Fibroblast of the aortic adventitia (primary cell): ENCODE data around the gene DAO. TPM values are rescaled to one million over a fixed set of nuclear protein-coding genes. Genes with fewer than 3 reads are reported as not detected.
A peak's percentile ranks its signal among the peaks of the same experiment; 100 is the strongest.

Experiments used
- DNase-seq: peaks from one replicate; pipeline ENCODE4 v3.0.0-alpha.2; 2010; ENCODE audit warnings: low read depth
- H3K4me3 ChIP-seq: 2 replicates; pipeline ENCODE4 v1.5.1; 2011; ENCODE audit warnings: low read depth, mild to moderate bottlenecking, control low read depth, low read length, moderate library complexity
- CTCF ChIP-seq: IDR thresholded peaks from 2 replicates; pipeline ENCODE4 v1.5.1; 2011; ENCODE audit warnings: mild to moderate bottlenecking, low read length, control low read depth, inconsistent platforms; ENCODE audit not compliant: insufficient read depth
- total RNA-seq: library from RNA; depleted of rRNA; stranded (reverse); fragments of >200 nt; gene quantifications from 2 replicates; pipeline ENCODE4 v1.2.3, GENCODE V29; 2012; ENCODE audit warnings: low replicate concordance

The DAO gene
- total RNA-seq, 1 donor = not detected

GRCh38 chr12:108907839-108908351 is 28.0 kb downstream of the DAO start:
- DNase-seq = peak; percentile 5
- no peak for TF ChIP-seq CTCF
- no peak overlapping the region for H3K4me3 ChIP-seq

GRCh38 chr12:108910336-108910735 is 30.4 kb downstream of the DAO start:
- H3K4me3 ChIP-seq = no peak overlapping the region
- TF ChIP-seq CTCF = no peak
- DNase-seq = no peak

- no peak for DNase-seq
- no peak for TF ChIP-seq CTCF
- H3K4me3 ChIP-seq = no peak overlapping the region
Observed at GRCh38 chr12:108911915-108912314, 32.0 kb downstream of the DAO start.

GRCh38 chr12:108912361-108912760 is 32.5 kb downstream of the DAO start:
- TF ChIP-seq CTCF = no peak
- DNase-seq = no peak
- H3K4me3 ChIP-seq = no peak overlapping the region

- TF ChIP-seq CTCF = no peak
- no peak overlapping the region for H3K4me3 ChIP-seq
- DNase-seq = peak; percentile 44
Observed at GRCh38 chr12:108914121-108914531, 34.2 kb downstream of the DAO start.

GRCh38 chr12:108915632-108916133 is 35.8 kb downstream of the DAO start:
- TF ChIP-seq CTCF = no peak

GRCh38 chr12:108916336-108916735 is 36.4 kb downstream of the DAO start:
- no peak overlapping the region for H3K4me3 ChIP-seq
- TF ChIP-seq CTCF = no peak
- DNase-seq = no peak

More at GRCh38 chr12:108915632-108916133, 35.8 kb downstream of the DAO start:
- DNase-seq = no peak
- no peak overlapping the region for H3K4me3 ChIP-seq
